HCT116 (cell line): ENCODE data around the gene INPP1. TPM values are rescaled to one million over a fixed set of nuclear protein-coding genes. Genes with fewer than 3 reads are reported as not detected.

Experiments used
- ATAC-seq: fragments of 200-7000 bp; cut with Tn5 transposase; 2 replicates; pipeline ENCODE4 v1.9.1; 2020; ENCODE audit warnings: mild to moderate bottlenecking, moderate library complexity
- BruUV-seq: library from RNA; stranded (reverse); fragments of 400-500 nt; replicated peaks from 2 replicates; lab custom pipeline; 2021; lab: Mats Ljungman, UMichigan
- CTCF ChIA-PET: fragments of 300-600 bp; sonication (Branson Sonifier 250); formaldehyde crosslinking; loops from one replicate; lab custom pipeline; 2021; ENCODE audit warnings: antibody characterized with exemption; lab: Charles Lee
- POLR2A ChIA-PET: fragments of 300-600, 350-600 bp; sonication (Branson Sonifier 250); formaldehyde crosslinking; loops from one replicate; lab custom pipeline; 2021; ENCODE audit warnings: antibody characterized with exemption; lab: Charles Lee
- RAD21 ChIA-PET, 2 experiments: fragments of 300-600 bp; sonication (Branson Sonifier 250); formaldehyde crosslinking; loops; one replicate each; lab custom pipeline; 2023; ENCODE audit warnings: low total read pairs in 2 of 2; ENCODE audit not compliant: uncharacterized antibody in 2 of 2, unreplicated experiment in 2 of 2, low non-redundant PET in 1 of 2; lab: Charles Lee
- DNase-seq: peaks from one replicate; pipeline ENCODE4 v3.0.0-alpha.2; 2010; ENCODE audit warnings: low read depth, low spot score
- H2AFZ ChIP-seq: fragments of 200-600 bp; shearing (Covaris generic), sonication (generic); 2 replicates; pipeline ENCODE4 v1.6.1; 2017; ENCODE audit warnings: low read depth, mixed run types, mixed read lengths, antibody characterized with exemption, low read length; ENCODE audit not compliant: poor library complexity, severe bottlenecking
- H3K27ac ChIP-seq: 2 replicates; pipeline ENCODE4 v1.5.1; 2012; ENCODE audit warnings: low read depth, low read length
- H3K27me3 ChIP-seq: fragments of 200-600 bp; sonication (generic); 2 replicates; pipeline ENCODE4 v1.6.1; 2016; ENCODE audit warnings: mixed run types, low read length, mixed read lengths; ENCODE audit not compliant: insufficient read depth
- H3K36me3 ChIP-seq, 2 experiments: fragments of 200-500 bp in 1 of 2; fragments of 200-600 bp in 1 of 2; sonication (Bioruptor generic) in 1 of 2; sonication (generic) in 1 of 2; 2 replicates each; pipeline versions ENCODE4 v1.5.1 to v1.6.1; 2014 to 2016; ENCODE audit warnings: low read length in 2 of 2, inconsistent platforms in 1 of 2, mixed read lengths in 1 of 2, mixed run types in 1 of 2; ENCODE audit not compliant: insufficient read depth in 2 of 2, control insufficient read depth in 1 of 2
- H3K4me1 ChIP-seq, 2 experiments: fragments of 200-600 bp in 1 of 2; sonication (generic) in 1 of 2; 2 replicates each; pipeline versions ENCODE4 v1.5.1 to v1.6.1; 2012 to 2017; ENCODE audit warnings: low read length in 2 of 2, inconsistent platforms in 1 of 2, mild to moderate bottlenecking in 1 of 2, mixed read lengths in 1 of 2, mixed run types in 1 of 2, moderate library complexity in 1 of 2; ENCODE audit not compliant: insufficient read depth in 2 of 2, control insufficient read depth in 1 of 2
- H3K4me2 ChIP-seq: fragments of 200-600 bp; sonication (generic); 2 replicates; pipeline ENCODE4 v1.6.1; 2017; ENCODE audit warnings: mixed run types, low read length, mixed read lengths
- H3K4me3 ChIP-seq, 2 experiments: fragments of 200-600 bp in 1 of 2; sonication (generic) in 1 of 2; replicated peaks in 1 of 2; 2 replicates each; pipeline ENCODE4 v1.5.1; 2011 to 2016; ENCODE audit warnings: low read length in 2 of 2, control low read depth in 1 of 2, low read depth in 1 of 2, mild to moderate bottlenecking in 1 of 2, mixed read lengths in 1 of 2, mixed run types in 1 of 2
- H3K79me2 ChIP-seq: fragments of 200-600 bp; sonication (generic); 2 replicates; pipeline ENCODE4 v1.6.1; 2017; ENCODE audit warnings: mild to moderate bottlenecking, mixed run types, low read length, moderate library complexity, mixed read lengths; ENCODE audit not compliant: insufficient read depth
- H3K9ac ChIP-seq: fragments of 200-600 bp; sonication (generic); 2 replicates; pipeline ENCODE4 v1.6.1; 2016; ENCODE audit warnings: low read length, mixed read lengths
- H3K9me2 ChIP-seq: fragments of 200-600 bp; sonication (generic), shearing (Covaris generic); 2 replicates; pipeline ENCODE4 v1.6.1; 2017; ENCODE audit warnings: mixed run types, mild to moderate bottlenecking, moderate library complexity; ENCODE audit not compliant: insufficient read depth
- H3K9me3 ChIP-seq, 2 experiments: fragments of 200-500 bp in 1 of 2; fragments of 200-600 bp in 1 of 2; sonication (Bioruptor generic) in 1 of 2; sonication (generic) in 1 of 2; 2 replicates each; pipeline ENCODE4 v1.6.1; 2014 to 2017; ENCODE audit warnings: low read length in 2 of 2, mixed read lengths in 2 of 2, inconsistent platforms in 1 of 2, low read depth in 1 of 2, mild to moderate bottlenecking in 1 of 2, mixed run types in 1 of 2, moderate library complexity in 1 of 2; ENCODE audit not compliant: control insufficient read depth in 1 of 2, insufficient read depth in 1 of 2
- H4K20me1 ChIP-seq: fragments of 200-600 bp; sonication (generic), shearing (Covaris generic); 2 replicates; pipeline ENCODE4 v1.6.1; 2017; ENCODE audit warnings: mixed run types, mild to moderate bottlenecking, moderate library complexity; ENCODE audit not compliant: insufficient read depth
- CBX3 ChIP-seq: IDR thresholded peaks from 2 replicates; pipeline ENCODE4 v1.6.1; 2012; ENCODE audit warnings: low read depth
- ELF1 ChIP-seq: IDR thresholded peaks from 2 replicates; pipeline ENCODE4 v1.6.1; 2012; ENCODE audit warnings: low read depth, borderline replicate concordance
- EZH2 ChIP-seq: fragments of 200-600 bp; sonication (generic); IDR thresholded peaks from 2 replicates; pipeline ENCODE4 v1.6.1; 2017; ENCODE audit warnings: antibody characterized with exemption, mixed run types
- FOSL1 ChIP-seq: IDR thresholded peaks from 2 replicates; pipeline ENCODE4 v1.6.1; 2012; ENCODE audit warnings: low read depth
- RAD21 ChIP-seq: IDR thresholded peaks from 2 replicates; pipeline ENCODE4 v1.6.1; 2012; ENCODE audit warnings: low read depth, mild to moderate bottlenecking
- SRF ChIP-seq: IDR thresholded peaks from 2 replicates; pipeline ENCODE4 v1.6.1; 2012; ENCODE audit warnings: low read depth
- TCF7L2 ChIP-seq: IDR thresholded peaks from 2 replicates; pipeline ENCODE4 v1.7.0; 2011; ENCODE audit warnings: borderline replicate concordance, inconsistent platforms; ENCODE audit not compliant: insufficient read depth, insufficient read length; ENCODE audit errors: extremely low read depth
- intact Hi-C: fragments of 100-400 bp; cut with micrococcal nuclease; formaldehyde crosslinking; loops from 2 replicates; pipeline ENCODE4 v1.10.0; 2022
- total RNA-seq: library from RNA; stranded (reverse); gene quantifications from one replicate; pipeline ENCODE4 v1.2.1, GENCODE V29; 2021; ENCODE audit not compliant: unreplicated experiment
- TF ChIP-seq, protein P1 (sequence below), 3 experiments: fragments of 200-600 bp in 1 of 3; sonication (generic) in 1 of 3; IDR thresholded peaks in 2 of 3; conservative IDR thresholded peaks in 1 of 3; 2 replicates each; pipeline ENCODE4 v1.5.1; 2012 to 2017; ENCODE audit warnings: low read depth in 2 of 3, low read length in 2 of 3, antibody characterized with exemption in 1 of 3, borderline replicate concordance in 1 of 3, control low read depth in 1 of 3, mild to moderate bottlenecking in 1 of 3, mixed read lengths in 1 of 3, mixed run types in 1 of 3, moderate library complexity in 1 of 3; ENCODE audit not compliant: insufficient read depth in 1 of 3

The INPP1 gene
- total RNA-seq, 1 experiment from 2014 or later: 19.6 TPM

DNA sequence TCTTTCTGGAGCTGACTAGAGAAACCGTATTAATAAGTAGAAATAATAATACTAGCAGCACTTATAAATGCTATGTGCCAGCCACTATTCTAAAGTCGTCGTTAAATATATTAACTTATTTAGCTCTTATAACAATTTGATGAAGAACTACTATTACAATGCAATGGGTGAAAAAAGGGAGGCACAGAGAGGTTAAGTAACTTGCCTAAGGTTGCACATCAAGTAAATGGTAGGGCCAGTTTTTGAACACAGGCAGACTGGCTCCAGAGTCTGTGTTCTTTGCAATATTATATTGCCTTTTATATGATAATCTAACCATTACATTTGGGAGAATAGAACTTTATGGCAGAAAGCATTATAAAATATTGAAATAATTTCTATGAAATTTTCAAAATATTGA lies 17.6 kb downstream of the INPP1 start:
- Histone ChIP-seq H3K4me1 (no peaks in the 10 kb centered on the region; a peak in 2 of 4 replicates), H3K9ac (no peak overlapping the region), H3K36me3 (peaks cover 0 to 7% of the 10 kb centered on the region in 2 experiments; a peak in 1 of 4 replicates), H3K4me2 (no peak overlapping the region), H4K20me1 (no peaks in the 10 kb centered on the region), H3K9me3 (no peaks in the 10 kb centered on the region), H3K79me2 (no peaks in the 10 kb centered on the region; the same call in 1 of the 2 replicates), H3K27me3 (no peaks in the 10 kb centered on the region), H3K9me2 (no peaks in the 10 kb centered on the region), H2AFZ (no peak overlapping the region), H3K27ac (no peak overlapping the region), H3K4me3 (no peak overlapping the region)
- no peak for ATAC-seq
- DNase-seq: no peak
- no TSS peak for BruUV-seq
- TF ChIP-seq, protein P1, sequence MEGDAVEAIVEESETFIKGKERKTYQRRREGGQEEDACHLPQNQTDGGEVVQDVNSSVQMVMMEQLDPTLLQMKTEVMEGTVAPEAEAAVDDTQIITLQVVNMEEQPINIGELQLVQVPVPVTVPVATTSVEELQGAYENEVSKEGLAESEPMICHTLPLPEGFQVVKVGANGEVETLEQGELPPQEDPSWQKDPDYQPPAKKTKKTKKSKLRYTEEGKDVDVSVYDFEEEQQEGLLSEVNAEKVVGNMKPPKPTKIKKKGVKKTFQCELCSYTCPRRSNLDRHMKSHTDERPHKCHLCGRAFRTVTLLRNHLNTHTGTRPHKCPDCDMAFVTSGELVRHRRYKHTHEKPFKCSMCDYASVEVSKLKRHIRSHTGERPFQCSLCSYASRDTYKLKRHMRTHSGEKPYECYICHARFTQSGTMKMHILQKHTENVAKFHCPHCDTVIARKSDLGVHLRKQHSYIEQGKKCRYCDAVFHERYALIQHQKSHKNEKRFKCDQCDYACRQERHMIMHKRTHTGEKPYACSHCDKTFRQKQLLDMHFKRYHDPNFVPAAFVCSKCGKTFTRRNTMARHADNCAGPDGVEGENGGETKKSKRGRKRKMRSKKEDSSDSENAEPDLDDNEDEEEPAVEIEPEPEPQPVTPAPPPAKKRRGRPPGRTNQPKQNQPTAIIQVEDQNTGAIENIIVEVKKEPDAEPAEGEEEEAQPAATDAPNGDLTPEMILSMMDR (IDR thresholded peaks at IDR 0.05 in 2 of 3, conservative IDR thresholded peaks at IDR 0.05 in 1 of 3; ENCODE audit: borderline replicate concordance in 1 of 3, insufficient read depth in 1 of 3, low read depth in 2 of 3, low read length in 2 of 3): no peak
- TF ChIP-seq SRF (no peak), RAD21 (no peak), FOSL1 (no peak)
- ChIA-PET POLR2A (no interaction called here), RAD21 (no interaction called here), CTCF (no interaction called here)
- intact Hi-C loops: no loop called here

GRCh38 chr2:190361572-190361971 lies 18.2 kb downstream of the INPP1 start:
- DNase-seq (no peak), ATAC-seq (no peak)
- Histone ChIP-seq H3K9ac (no peak overlapping the region), H3K4me3 (no peak overlapping the region), H3K36me3 (peaks cover 0 to 7% of the 10 kb centered on the region in 2 experiments; a peak in 1 of 4 replicates), H3K79me2 (no peaks in the 10 kb centered on the region), H3K27ac (no peak overlapping the region), H3K4me2 (no peak overlapping the region), H4K20me1 (no peaks in the 10 kb centered on the region), H3K9me3 (no peaks in the 10 kb centered on the region), H3K9me2 (no peaks in the 10 kb centered on the region), H3K27me3 (no peaks in the 10 kb centered on the region), H3K4me1 (no peaks in the 10 kb centered on the region; a peak in 2 of 4 replicates), H2AFZ (no peak overlapping the region)
- RAD21 ChIA-PET: no interaction called here
- CTCF ChIA-PET: no interaction called here
- POLR2A ChIA-PET: no interaction called here
- no TSS peak for BruUV-seq
- TF ChIP-seq EZH2 (no peak), ELF1 (no peak), CBX3 (no peak), TCF7L2 (no peak), RAD21 (no peak)
- TF ChIP-seq, protein P1 (IDR thresholded peaks at IDR 0.05 in 2 of 3, conservative IDR thresholded peaks at IDR 0.05 in 1 of 3; ENCODE audit: borderline replicate concordance in 1 of 3, insufficient read depth in 1 of 3, low read depth in 2 of 3, low read length in 2 of 3): no peak
- intact Hi-C loops: no loop called here
